Activated CD4-positive, CD25-positive, alpha-beta regulatory T cell treated with anti-CD3 and anti-CD28 coated beads, Interleukin-2, amount 50 U/mL, for 16 hours (primary cell): ENCODE data around the gene DGCR2.
"Not testable (repeated sequence)": the region's sequence is repeated elsewhere in the genome, so short reads cannot be mapped to it uniquely, and the experiment has no call there.

Source experiments
- DNase-seq: peaks from one replicate; pipeline ENCODE4 v3.0.0-alpha.2; 2020; ENCODE audit warnings: low read depth, low spot score

DGCR2 gene

DNA sequence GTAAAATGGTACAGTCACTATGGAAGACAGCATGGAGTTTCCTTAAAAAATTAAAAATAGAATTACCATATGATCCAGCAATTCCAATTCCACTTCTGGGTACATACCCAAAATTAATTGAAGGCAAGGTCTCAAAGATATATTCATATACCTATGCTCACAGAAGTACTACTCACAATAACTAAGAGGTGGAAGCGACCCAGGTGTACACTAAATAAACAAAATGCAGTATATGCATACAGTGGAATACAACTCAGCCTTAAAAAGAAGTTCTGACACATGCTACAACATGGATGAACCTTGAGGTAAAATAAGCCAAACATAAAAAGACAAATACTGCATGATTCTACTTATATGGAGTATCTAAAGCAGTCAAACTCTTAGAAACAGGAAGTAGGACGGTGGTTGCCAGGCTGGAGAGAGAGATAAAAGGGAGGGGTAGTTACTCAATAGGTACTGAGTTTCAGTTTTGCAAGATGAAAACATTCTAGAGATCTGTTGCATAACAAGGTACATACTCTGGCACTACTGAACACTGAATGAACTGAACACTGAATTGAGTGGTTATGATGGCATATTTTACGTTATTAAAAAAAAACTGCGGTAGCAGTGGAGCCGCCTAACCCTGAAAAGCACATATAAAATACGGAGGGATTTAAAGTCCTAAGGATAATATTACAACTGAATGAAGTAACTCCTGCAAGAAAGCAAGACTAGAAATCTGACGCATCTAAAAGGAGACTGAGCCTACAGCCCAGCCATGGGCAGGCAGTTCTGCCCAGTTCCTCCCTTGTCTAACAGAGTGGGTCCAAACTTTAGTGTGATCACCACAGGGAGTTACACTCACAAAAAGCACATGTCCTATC is 12.8 kb downstream of the DGCR2 start:
- peak; percentile 36 for DNase-seq

- DNase-seq: no peak
These were observed 13.4 kb downstream of the DGCR2 start for GRCh38 chr22:19108807-19109197.

DNA sequence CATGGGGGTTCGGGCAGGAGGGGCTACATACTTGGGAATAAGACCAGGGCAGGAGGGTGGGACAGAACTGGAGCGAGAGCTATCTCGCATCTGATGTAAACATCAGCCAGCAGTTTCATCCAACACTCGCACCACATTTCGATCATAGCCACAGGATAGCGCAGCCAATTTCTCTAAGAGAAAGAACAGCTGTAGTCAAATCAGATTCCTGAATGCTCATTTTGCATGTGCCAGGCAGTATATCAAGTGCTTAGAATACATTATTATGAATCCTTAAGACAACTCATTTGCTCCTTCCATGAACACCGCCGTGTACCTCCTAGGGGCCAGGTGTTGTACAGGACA is 14.5 kb downstream of the DGCR2 start:
- no peak for DNase-seq

DNA sequence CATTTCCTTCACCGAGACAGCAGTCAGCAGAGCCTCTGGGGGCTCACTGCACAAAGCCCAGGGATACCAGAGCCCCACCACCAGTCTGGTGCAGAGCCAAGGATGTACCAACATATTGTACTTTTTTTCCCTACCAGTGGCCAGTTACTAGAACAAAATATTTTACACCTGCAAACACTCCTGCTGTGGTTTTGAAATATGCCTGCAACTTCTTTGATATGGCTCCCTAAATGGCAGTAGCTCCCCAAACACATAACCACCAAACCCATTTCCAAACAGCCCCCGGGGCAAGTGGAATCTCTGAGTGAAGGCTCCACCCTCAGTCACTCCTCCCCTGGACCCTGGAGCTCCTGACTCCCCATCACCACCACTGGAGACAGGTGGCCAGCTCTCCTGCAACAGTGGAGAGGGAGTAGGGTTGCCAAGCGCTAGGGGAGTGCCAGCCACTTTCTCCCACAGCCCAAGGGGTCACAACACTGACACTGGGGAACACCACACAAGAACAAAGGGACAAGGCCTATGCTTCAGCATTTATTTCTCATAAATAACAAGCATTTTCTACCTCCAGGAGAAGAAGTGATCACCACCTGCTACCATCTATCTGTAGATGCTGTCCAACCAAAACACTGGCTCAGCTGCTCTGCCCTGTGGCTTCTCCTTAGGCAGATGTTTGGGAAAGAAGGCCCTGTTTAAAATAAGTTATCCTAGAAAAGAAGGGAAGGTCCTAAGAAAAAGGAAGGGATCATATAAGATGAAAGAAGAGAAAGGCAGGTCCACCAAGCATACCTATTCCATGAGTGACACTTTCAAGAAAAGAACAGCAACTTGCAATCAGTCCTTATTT is 15.1 kb downstream of the DGCR2 start:
- DNase-seq: no peak

GRCh38 chr22:19105867-19106802 is 16.1 kb downstream of the DGCR2 start:
- DNase-seq: peak; percentile 24

- DNase-seq: no peak
These were observed 16.8 kb downstream of the DGCR2 start for GRCh38 chr22:19105456-19105855.

- no peak for DNase-seq
These were observed 18.1 kb downstream of the DGCR2 start for GRCh38 chr22:19103880-19104821.

DNA sequence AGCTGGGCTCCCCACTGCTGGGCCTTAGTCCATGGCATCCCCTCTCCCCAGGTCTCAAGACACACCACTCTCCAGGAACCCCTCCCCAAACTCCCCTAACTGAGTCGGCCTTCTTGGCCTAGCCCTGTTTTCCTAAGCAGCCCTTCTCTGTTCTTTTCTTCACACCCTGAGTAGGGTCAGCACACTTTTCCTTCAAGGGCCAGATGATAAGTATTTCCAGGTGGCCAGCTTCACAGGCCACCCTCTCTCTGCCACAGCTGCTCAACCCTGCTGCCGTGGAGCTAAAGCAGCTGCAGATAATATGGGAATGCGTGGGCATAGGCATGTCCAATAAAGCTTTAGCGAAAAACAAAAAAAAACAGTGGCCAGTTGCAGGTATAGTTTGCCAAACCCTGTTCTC is 24.1 kb downstream of the DGCR2 start:
- no peak for DNase-seq

DNA sequence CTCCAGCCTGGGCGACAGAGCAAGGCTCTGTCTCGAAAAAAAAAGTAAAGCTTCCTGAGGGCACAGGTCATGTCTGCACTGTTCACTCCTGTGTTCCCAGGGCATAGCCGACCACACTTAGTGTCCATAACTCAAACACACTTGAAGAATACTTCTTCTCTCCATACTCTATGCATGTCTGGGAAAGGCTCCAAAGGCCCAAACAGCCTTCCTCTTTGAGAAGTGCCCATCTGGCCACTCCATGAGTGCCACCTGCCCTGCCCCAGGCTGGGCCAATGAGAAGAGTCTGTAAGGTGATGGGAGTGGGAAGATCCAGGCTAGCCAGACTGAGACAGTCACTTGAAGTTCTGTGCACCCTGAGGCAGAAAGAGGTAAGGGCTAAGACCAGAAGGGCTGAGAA is 24.7 kb downstream of the DGCR2 start:
- DNase-seq: no peak

DNA sequence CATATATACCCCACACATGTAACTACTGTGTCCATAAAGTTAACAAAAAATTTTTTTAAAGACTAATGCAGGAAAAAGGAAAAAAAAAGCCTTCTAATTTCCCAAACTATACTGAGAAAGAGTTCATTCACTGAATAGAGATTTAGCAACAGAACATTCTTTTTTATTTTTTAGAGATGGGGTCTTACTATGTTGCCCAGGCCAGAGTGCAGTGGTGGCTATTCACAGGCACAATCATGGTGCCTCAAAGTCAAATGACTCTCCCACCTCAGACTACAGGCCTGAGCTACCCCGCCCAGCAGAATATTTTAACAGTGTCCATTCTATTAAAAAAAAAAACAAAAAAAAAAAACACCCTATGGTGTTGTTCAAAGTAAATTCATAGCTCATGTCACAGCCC is 25.7 kb downstream of the DGCR2 start:
- no peak for DNase-seq

DNA sequence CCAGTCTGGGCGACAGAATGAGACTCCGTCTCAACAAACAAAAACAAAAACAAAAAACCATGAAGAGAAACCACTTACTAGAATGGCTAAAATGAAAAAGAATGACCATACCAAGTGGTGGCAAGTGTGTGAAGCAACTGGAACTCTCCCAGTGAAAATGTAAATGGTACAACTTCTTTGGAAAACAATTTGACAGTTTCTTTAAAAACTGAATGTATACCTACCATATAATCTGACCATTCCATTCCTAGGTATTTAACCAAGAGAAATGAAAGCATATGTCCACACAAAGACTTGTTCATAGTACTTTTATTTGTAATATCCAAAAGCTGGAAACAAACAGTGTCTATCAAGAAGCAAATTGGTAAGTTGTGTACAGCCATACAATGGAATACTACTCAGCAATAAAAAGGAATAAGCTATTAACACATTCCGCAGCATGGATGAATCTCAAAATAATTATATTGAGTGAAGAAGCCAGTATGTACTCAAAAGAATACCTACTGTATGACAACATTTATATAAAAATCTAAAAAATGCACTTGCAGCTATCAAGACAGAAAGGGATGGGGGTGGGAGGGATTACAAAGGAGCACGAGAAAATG is 27.7 kb downstream of the DGCR2 start:
- no peak for DNase-seq

GRCh38 chr22:19092725-19093124 is 29.5 kb downstream of the DGCR2 start:
- no peak for DNase-seq

- DNase-seq: no peak
These were observed 31.6 kb downstream of the DGCR2 start for GRCh38 chr22:19090586-19091127.

DNA sequence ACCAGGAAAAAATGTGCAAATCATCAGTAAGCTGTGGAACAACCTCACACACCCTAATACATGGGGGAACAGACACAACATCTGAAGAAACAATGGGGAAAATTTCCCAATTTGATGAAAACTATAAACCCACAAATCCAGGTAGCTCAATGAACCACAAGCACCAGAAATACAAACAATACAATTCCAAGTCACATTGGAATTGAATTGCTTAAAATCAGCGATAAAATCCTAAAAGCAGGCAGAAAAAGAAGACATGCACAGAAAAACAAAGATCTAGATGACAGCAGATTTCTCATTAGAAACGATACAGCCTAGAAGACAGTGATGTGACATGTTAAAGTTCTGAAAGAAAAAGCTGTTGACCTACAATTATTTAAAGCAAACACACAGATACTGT is 32.0 kb downstream of the DGCR2 start:
- DNase-seq: no peak

DNA sequence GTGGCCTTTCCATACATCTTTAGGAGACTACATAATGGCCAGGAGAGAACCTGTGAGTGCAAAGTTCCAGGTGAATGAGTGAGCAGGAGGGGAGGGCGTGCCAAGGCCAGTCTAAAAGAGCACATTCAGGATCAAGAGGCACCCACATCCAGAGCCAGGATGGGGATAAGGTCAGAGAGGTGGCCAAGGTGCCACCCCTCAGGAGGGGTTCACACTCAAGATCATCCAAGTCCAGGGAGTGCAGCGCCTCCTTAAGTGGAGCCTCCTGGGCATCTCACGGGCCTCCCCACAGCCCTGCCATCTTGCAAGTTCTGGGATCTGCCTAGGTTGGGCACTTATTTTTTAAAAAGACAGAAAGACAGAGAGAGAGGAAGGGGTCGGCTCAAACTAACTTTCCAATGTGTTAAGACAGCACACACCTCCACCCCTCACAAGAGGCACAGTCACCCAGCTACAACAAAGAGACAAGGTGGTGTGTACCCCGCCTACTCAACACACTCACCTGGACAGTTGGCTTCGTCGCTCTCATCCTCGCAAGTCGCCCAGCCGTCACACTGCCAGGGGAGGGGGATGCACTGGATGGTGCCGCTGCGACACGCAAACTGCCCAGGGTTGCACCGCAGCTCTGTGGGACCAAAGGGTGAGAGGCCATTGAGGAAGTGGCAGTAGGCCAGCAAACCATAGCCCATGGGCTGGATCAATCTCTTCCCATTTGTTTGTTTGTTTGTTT is 33.2 kb downstream of the DGCR2 start:
- DNase-seq: no peak

GRCh38 chr22:19086896-19087295 is 35.3 kb downstream of the DGCR2 start:
- DNase-seq: no peak

GRCh38 chr22:19086417-19086816 is 35.8 kb downstream of the DGCR2 start:
- DNase-seq: no peak

DNA sequence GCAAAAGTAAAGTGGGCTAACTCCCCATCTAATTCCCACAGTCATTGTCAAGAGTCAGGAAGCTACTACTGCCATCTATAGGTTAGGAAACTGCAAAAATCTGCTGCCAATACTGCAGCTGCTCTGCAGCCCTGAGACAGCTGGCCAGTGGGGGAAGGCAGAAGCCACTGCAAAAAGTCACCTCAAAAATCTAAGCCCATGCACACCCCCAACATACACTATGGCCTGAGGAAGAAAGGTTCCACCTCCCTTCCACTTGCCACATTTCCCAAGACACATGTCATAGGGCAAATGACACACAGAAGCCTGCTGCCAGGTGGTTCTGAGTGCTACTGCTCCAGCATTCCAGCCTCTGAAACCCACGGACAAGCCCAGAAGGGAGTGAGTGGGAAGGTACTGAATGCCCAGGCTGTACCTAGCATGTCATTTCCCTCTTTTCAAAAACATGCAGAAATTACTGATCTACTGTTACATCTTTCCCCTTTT is 36.9 kb downstream of the DGCR2 start:
- DNase-seq: no peak

GRCh38 chr22:19084586-19084985 is 37.6 kb downstream of the DGCR2 start:
- not testable (repeated sequence) for DNase-seq
